ENCODE measurements around the gene RAET1L. TPM values are rescaled to one million over a fixed set of nuclear protein-coding genes. Genes with fewer than 3 reads are reported as not detected.
A peak's percentile ranks its signal among the peaks of the same experiment; 100 is the strongest.

RAET1L gene
- polyA plus RNA-seq, 1 donor (not counting 4 experiments of a cell fraction or from before 2014, with no cell fraction given), result 6.9 TPM

GRCh38 chr6:149990661-149991471 lies 34.5 kb downstream of the RAET1L start:
- dilution Hi-C loops (cut with MboI; ENCODE audit: extremely low pct_ligation_motif_present, low sequenced_read_pairs), result no loop called here
- no peaks in the 10 kb centered on the region for H3K36me3 ChIP-seq (ENCODE audit: control insufficient read depth in 2 of 2, extremely low read depth in 1 of 2, insufficient read depth in 2 of 2, low read length in 2 of 2)
- H3K4me2 ChIP-seq (ENCODE audit: control insufficient read depth, extremely low read depth, insufficient read depth, low read depth, low read length), result peak overlapping the region; percentile 83
- peaks cover 6% of the 10 kb centered on the region for H3K9me3 ChIP-seq (ENCODE audit: control insufficient read depth, low read depth, low read length)
- no peaks in the 10 kb centered on the region for H3K79me2 ChIP-seq (ENCODE audit: control insufficient read depth, insufficient read depth, low read length)
- H3K4me3 ChIP-seq (ENCODE audit: control insufficient read depth in 2 of 3, extremely low read depth in 1 of 3, insufficient read depth in 2 of 3, low read depth in 1 of 3, low read length in 3 of 3), result peak overlapping the region; percentile 35 to 63 (median 54)
- no peak overlapping the region for H3K27ac ChIP-seq (ENCODE audit: control insufficient read depth, insufficient read depth, low read length)
- H3K9ac ChIP-seq (ENCODE audit: control insufficient read depth, extremely low read depth, insufficient read depth, low read length), result no peak overlapping the region
- TF ChIP-seq CTCF (optimal IDR thresholded peaks at IDR 0.05 in 1 of 3, IDR thresholded peaks at IDR 0.05 in 1 of 3, conservative IDR thresholded peaks at IDR 0.05 in 1 of 3; ENCODE audit: extremely low read depth in 1 of 3, insufficient read depth in 2 of 3, low read length in 3 of 3) (no peak), EZH2 (IDR thresholded peaks at IDR 0.05; ENCODE audit: low read length) (peak; percentile 4)
- peak; percentile 34 for FAIRE-seq
- no peaks in the 10 kb centered on the region for H3K9me1 ChIP-seq (ENCODE audit: control insufficient read depth, extremely low read depth, insufficient read depth, low read length)
- peak overlapping the region; percentile 36 for H2AFZ ChIP-seq (ENCODE audit: control insufficient read depth, low read length)
- no peak for DNase-seq (ENCODE audit: low read depth, low spot score)
- peaks cover 78% of the 10 kb centered on the region for H3K27me3 ChIP-seq (ENCODE audit: control insufficient read depth, extremely low read depth, insufficient read depth, low read length)
- H3K4me1 ChIP-seq (ENCODE audit: control insufficient read depth, extremely low read depth, insufficient read depth, low read length), result peaks cover 14% of the 10 kb centered on the region
- no peaks in the 10 kb centered on the region for H4K20me1 ChIP-seq (ENCODE audit: control insufficient read depth, extremely low read depth, insufficient read depth, low read length)

GRCh38 chr6:149990212-149990660 lies 35.1 kb downstream of the RAET1L start:
- Histone ChIP-seq H3K9me1 (ENCODE audit: control insufficient read depth, extremely low read depth, insufficient read depth, low read length) (no peaks in the 10 kb centered on the region), H3K4me2 (ENCODE audit: control insufficient read depth, extremely low read depth, insufficient read depth, low read depth, low read length) (peak overlapping the region; percentile 83), H3K27ac (ENCODE audit: control insufficient read depth, insufficient read depth, low read length) (no peak overlapping the region), H3K36me3 (ENCODE audit: control insufficient read depth in 2 of 2, extremely low read depth in 1 of 2, insufficient read depth in 2 of 2, low read length in 2 of 2) (no peaks in the 10 kb centered on the region), H3K4me3 (ENCODE audit: control insufficient read depth in 2 of 3, extremely low read depth in 1 of 3, insufficient read depth in 2 of 3, low read depth in 1 of 3, low read length in 3 of 3) (peak overlapping the region in 2 of 3 experiments; percentile 54 to 63), H4K20me1 (ENCODE audit: control insufficient read depth, extremely low read depth, insufficient read depth, low read length) (no peaks in the 10 kb centered on the region), H3K4me1 (ENCODE audit: control insufficient read depth, extremely low read depth, insufficient read depth, low read length) (peaks cover 14% of the 10 kb centered on the region), H3K9ac (ENCODE audit: control insufficient read depth, extremely low read depth, insufficient read depth, low read length) (no peak overlapping the region), H3K27me3 (ENCODE audit: control insufficient read depth, extremely low read depth, insufficient read depth, low read length) (peaks cover 78% of the 10 kb centered on the region), H3K9me3 (ENCODE audit: control insufficient read depth, low read depth, low read length) (peaks cover 6% of the 10 kb centered on the region), H2AFZ (ENCODE audit: control insufficient read depth, low read length) (peak overlapping the region; percentile 6), H3K79me2 (ENCODE audit: control insufficient read depth, insufficient read depth, low read length) (no peaks in the 10 kb centered on the region)
- dilution Hi-C loops (cut with MboI; ENCODE audit: extremely low pct_ligation_motif_present, low sequenced_read_pairs), result no loop called here
- no peak for TF ChIP-seq CTCF (optimal IDR thresholded peaks at IDR 0.05 in 1 of 3, IDR thresholded peaks at IDR 0.05 in 1 of 3, conservative IDR thresholded peaks at IDR 0.05 in 1 of 3; ENCODE audit: extremely low read depth in 1 of 3, insufficient read depth in 2 of 3, low read length in 3 of 3)
- peak; percentile 79 for TF ChIP-seq EZH2 (IDR thresholded peaks at IDR 0.05; ENCODE audit: low read length)
- no peak for DNase-seq (ENCODE audit: low read depth, low spot score)
- FAIRE-seq, result no peak
